Keratinocyte (primary cell): ENCODE measurements around the gene FOXL2NB. TPM values are rescaled to one million over a fixed set of nuclear protein-coding genes. Genes with fewer than 3 reads are reported as not detected.

Source experiments
- DNase-seq: peaks from one replicate; pipeline ENCODE4 v3.0.0-alpha.2; 2011; ENCODE audit warnings: low read depth, missing footprints, low spot score
- FAIRE-seq: peaks from 2 replicates; lab custom pipeline; 2011; peaks lifted over from hg19 to GRCh38; lab: Jason Lieb, UNC
- H2AFZ ChIP-seq: 2 replicates; pipeline ENCODE4 v1.6.0; 2012; ENCODE audit warnings: low read length, control low read depth, inconsistent platforms; ENCODE audit not compliant: control insufficient read depth
- H3K27ac ChIP-seq: 2 replicates; pipeline ENCODE4 v1.5.1; 2011; ENCODE audit warnings: low read length; ENCODE audit not compliant: control insufficient read depth, insufficient read depth
- H3K27me3 ChIP-seq: 3 replicates; pipeline ENCODE4 v1.6.0; 2011; ENCODE audit warnings: low read length; ENCODE audit not compliant: control insufficient read depth, insufficient read depth; ENCODE audit errors: extremely low read depth
- H3K36me3 ChIP-seq, 2 experiments: 2 replicates in 1 of 2; 3 replicates in 1 of 2; pipeline ENCODE4 v1.5.1; 2011; ENCODE audit warnings: low read length in 2 of 2, mild to moderate bottlenecking in 1 of 2; ENCODE audit not compliant: control insufficient read depth in 2 of 2, insufficient read depth in 2 of 2; ENCODE audit errors: extremely low read depth in 1 of 2
- H3K4me1 ChIP-seq: 3 replicates; pipeline ENCODE4 v1.5.1; 2011; ENCODE audit warnings: low read length; ENCODE audit not compliant: control insufficient read depth, insufficient read depth; ENCODE audit errors: extremely low read depth
- H3K4me2 ChIP-seq: 3 replicates; pipeline ENCODE4 v1.6.0; 2011; ENCODE audit warnings: low read depth, low read length; ENCODE audit not compliant: control insufficient read depth, insufficient read depth; ENCODE audit errors: extremely low read depth
- H3K4me3 ChIP-seq, 3 experiments: fragments of 200-600 bp in 1 of 3; sonication (generic) in 1 of 3; 2 replicates in 2 of 3; 3 replicates in 1 of 3; pipeline ENCODE4 v1.5.1; 2011 to 2016; ENCODE audit warnings: low read length in 3 of 3, mild to moderate bottlenecking in 3 of 3, control low read depth in 2 of 3, inconsistent platforms in 1 of 3, low read depth in 1 of 3, mixed read lengths in 1 of 3, mixed run types in 1 of 3, moderate library complexity in 1 of 3; ENCODE audit not compliant: control insufficient read depth in 2 of 3, insufficient read depth in 2 of 3; ENCODE audit errors: extremely low read depth in 1 of 3
- H3K79me2 ChIP-seq: 2 replicates; pipeline ENCODE4 v1.6.0; 2012; ENCODE audit warnings: low read length; ENCODE audit not compliant: control insufficient read depth, insufficient read depth
- H3K9ac ChIP-seq: 3 replicates; pipeline ENCODE4 v1.6.0; 2011; ENCODE audit warnings: low read length; ENCODE audit not compliant: control insufficient read depth, insufficient read depth; ENCODE audit errors: extremely low read depth
- H3K9me1 ChIP-seq: 3 replicates; pipeline ENCODE4 v1.6.0; 2011; ENCODE audit warnings: low read length; ENCODE audit not compliant: control insufficient read depth, insufficient read depth; ENCODE audit errors: extremely low read depth
- H3K9me3 ChIP-seq: 2 replicates; pipeline ENCODE4 v1.5.1; 2012; ENCODE audit warnings: low read depth, low read length; ENCODE audit not compliant: control insufficient read depth
- H4K20me1 ChIP-seq: 3 replicates; pipeline ENCODE4 v1.6.0; 2011; ENCODE audit warnings: low read length; ENCODE audit not compliant: control insufficient read depth, insufficient read depth; ENCODE audit errors: extremely low read depth
- EZH2 ChIP-seq: IDR thresholded peaks from one replicate; pipeline ENCODE4 v1.6.1; 2012; ENCODE audit warnings: inconsistent platforms, mild to moderate bottlenecking, low read length, moderate library complexity
- dilution Hi-C: fragments of 300-500 bp; cut with MboI; formaldehyde crosslinking; loops from one replicate; pipeline ENCODE4 v1.7.0; 2020; ENCODE audit warnings: low sequenced_read_pairs; ENCODE audit not compliant: extremely low pct_ligation_motif_present
- polyA plus RNA-seq, 5 experiments: library from polyadenylated mRNA; depleted of rRNA in 3 of 5; stranded (reverse) in 3 of 5; stranded (forward) in 1 of 5; unstranded in 1 of 5; fragments of >200 nt; gene quantifications; 1 replicate in 1 of 5; 2 replicates in 3 of 5; 3 replicates in 1 of 5; pipeline versions ENCODE4 v1.2.1 to v1.2.3, GENCODE V29; 2011 to 2012; ENCODE audit warnings: missing spikeins in 2 of 5, low read depth in 1 of 5, low replicate concordance in 1 of 5
- TF ChIP-seq, protein P1 (sequence below), 3 experiments: IDR thresholded peaks in 1 of 3; conservative IDR thresholded peaks in 1 of 3; optimal IDR thresholded peaks in 1 of 3; 2 replicates in 2 of 3; 3 replicates in 1 of 3; pipeline versions ENCODE3 to v1.5.1; 2011; ENCODE audit warnings: low read length in 3 of 3, mild to moderate bottlenecking in 3 of 3, moderate library complexity in 2 of 3, control low read depth in 1 of 3, inconsistent platforms in 1 of 3; ENCODE audit not compliant: insufficient read depth in 2 of 3; ENCODE audit errors: extremely low read depth in 1 of 3

The FOXL2NB gene
- polyA plus RNA-seq, 1 donor (not counting 4 experiments of a cell fraction or from before 2014, with no cell fraction given): 0.38 TPM

DNA sequence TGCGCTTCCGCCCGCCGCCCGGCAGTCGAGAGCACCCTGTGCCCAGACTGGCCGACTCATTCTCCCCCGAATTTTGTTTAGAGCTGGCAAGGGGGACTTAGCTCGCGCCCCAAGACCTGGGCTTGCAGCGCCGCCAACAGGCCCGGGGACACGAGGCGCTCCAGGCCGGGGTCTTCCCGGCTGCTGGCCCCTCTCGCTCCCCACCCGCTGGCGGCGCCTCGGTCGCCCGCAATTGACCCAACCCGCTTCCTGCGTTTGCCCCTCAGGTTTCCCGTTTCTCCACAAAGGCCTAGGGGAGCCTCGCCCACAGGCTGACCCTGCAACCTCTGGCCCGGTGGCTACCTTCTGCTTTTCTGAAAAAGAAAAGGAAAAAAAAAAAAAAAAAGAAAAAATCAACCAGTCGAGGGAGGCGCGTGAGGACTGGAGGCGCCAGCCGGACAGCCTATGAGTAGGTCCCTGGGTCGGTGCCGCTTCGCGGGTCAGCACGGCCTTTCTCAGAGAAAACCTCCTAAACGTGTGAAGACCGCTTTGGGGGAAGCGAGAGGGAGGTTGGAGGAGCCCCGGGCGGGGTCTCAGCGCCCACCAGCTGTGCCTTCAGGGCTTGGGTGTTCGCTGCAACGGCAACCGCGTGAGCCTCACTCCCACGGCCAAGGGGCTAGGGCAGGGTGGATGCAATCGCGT lies 7.3 kb upstream of the FOXL2NB start:
- Histone ChIP-seq H3K4me2 (no peak overlapping the region), H3K79me2 (no peaks in the 10 kb centered on the region), H2AFZ (no peak overlapping the region), H3K9me3 (no peaks in the 10 kb centered on the region), H3K27ac (no peak overlapping the region), H3K4me1 (peaks cover 13% of the 10 kb centered on the region), H3K9me1 (peaks cover 4% of the 10 kb centered on the region), H3K36me3 (no peaks in the 10 kb centered on the region), H3K4me3 (no peak overlapping the region), H4K20me1 (peaks cover 3% of the 10 kb centered on the region), H3K9ac (no peak overlapping the region), H3K27me3 (peaks cover 93% of the 10 kb centered on the region)
- dilution Hi-C loops: loop anchor here (25.0 kb wide), 1 partner anchor 373 kb away; no protein-coding TSS in a partner anchor
- DNase-seq (no peak), FAIRE-seq (no peak)
- TF ChIP-seq EZH2: no peak
- TF ChIP-seq, protein P1, sequence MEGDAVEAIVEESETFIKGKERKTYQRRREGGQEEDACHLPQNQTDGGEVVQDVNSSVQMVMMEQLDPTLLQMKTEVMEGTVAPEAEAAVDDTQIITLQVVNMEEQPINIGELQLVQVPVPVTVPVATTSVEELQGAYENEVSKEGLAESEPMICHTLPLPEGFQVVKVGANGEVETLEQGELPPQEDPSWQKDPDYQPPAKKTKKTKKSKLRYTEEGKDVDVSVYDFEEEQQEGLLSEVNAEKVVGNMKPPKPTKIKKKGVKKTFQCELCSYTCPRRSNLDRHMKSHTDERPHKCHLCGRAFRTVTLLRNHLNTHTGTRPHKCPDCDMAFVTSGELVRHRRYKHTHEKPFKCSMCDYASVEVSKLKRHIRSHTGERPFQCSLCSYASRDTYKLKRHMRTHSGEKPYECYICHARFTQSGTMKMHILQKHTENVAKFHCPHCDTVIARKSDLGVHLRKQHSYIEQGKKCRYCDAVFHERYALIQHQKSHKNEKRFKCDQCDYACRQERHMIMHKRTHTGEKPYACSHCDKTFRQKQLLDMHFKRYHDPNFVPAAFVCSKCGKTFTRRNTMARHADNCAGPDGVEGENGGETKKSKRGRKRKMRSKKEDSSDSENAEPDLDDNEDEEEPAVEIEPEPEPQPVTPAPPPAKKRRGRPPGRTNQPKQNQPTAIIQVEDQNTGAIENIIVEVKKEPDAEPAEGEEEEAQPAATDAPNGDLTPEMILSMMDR (optimal IDR thresholded peaks at IDR 0.05 in 1 of 3, IDR thresholded peaks at IDR 0.05 in 1 of 3, conservative IDR thresholded peaks at IDR 0.05 in 1 of 3; ENCODE audit: extremely low read depth in 1 of 3, insufficient read depth in 2 of 3, low read length in 3 of 3): no peak

DNA sequence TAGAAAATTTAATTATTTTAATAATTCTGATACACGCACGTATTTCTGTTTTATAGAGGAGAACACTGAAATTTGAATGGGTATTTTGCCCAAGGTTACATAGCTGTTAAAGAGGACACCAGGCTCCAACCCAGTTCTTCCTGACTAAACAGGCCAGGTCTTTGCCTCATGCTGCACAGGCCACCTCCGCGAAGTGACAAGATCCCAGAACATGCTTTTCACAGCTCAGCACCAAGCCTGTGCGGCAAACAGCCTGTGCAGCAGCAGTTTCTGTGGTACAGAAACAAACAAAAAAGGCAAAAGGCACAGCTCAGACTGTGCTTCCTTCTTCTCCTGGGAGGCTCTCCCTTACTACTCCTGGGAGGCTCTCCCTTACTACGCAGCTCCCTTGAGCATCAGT lies 6.6 kb upstream of the FOXL2NB start:
- Histone ChIP-seq H3K9ac (no peak overlapping the region), H3K9me1 (peaks cover 4% of the 10 kb centered on the region), H3K36me3 (no peaks in the 10 kb centered on the region), H3K4me1 (peaks cover 18% of the 10 kb centered on the region), H3K27ac (no peak overlapping the region), H4K20me1 (peaks cover 3% of the 10 kb centered on the region), H3K4me3 (no peak overlapping the region), H3K27me3 (peaks cover 100% of the 10 kb centered on the region), H2AFZ (no peak overlapping the region), H3K79me2 (no peaks in the 10 kb centered on the region), H3K4me2 (no peak overlapping the region), H3K9me3 (no peaks in the 10 kb centered on the region)
- FAIRE-seq (no peak), DNase-seq (no peak)
- dilution Hi-C loops: loop anchor here (25.0 kb wide), 1 partner anchor 372 kb away; no protein-coding TSS in a partner anchor
- TF ChIP-seq, protein P1 (optimal IDR thresholded peaks at IDR 0.05 in 1 of 3, IDR thresholded peaks at IDR 0.05 in 1 of 3, conservative IDR thresholded peaks at IDR 0.05 in 1 of 3; ENCODE audit: extremely low read depth in 1 of 3, insufficient read depth in 2 of 3, low read length in 3 of 3): no peak
- TF ChIP-seq EZH2: no peak
